H1 (cell line): ENCODE results near the gene LUC7L3. TPM values are rescaled to one million over a fixed set of nuclear protein-coding genes. Genes with fewer than 3 reads are reported as not detected.

Experiments
- CTCF ChIA-PET: fragments of 300-600 bp; sonication (Branson Sonifier 250); formaldehyde crosslinking; loops from one replicate; lab custom pipeline; 2021; ENCODE audit not compliant: partially characterized antibody; lab: Charles Lee
- POLR2A ChIA-PET: fragments of 300-600 bp; sonication (Branson Sonifier 250); formaldehyde crosslinking; loops from one replicate; lab custom pipeline; 2021; ENCODE audit warnings: inconsistent platforms; ENCODE audit not compliant: partially characterized antibody; lab: Charles Lee
- DNase-seq, 2 experiments: peaks; one replicate each; pipeline versions ENCODE4 v3.0.0 to v3.0.0-alpha.2; 2010 to 2022; ENCODE audit warnings: low spot score in 2 of 2, low read depth in 1 of 2, mixed read lengths in 1 of 2
- FAIRE-seq: peaks from 2 replicates; lab custom pipeline; 2011; peaks lifted over from hg19 to GRCh38; lab: Jason Lieb, UNC
- H2AFZ ChIP-seq: 2 replicates; pipeline ENCODE4 v1.8.1; 2012; ENCODE audit warnings: low read length, inconsistent platforms
- H2AK5ac ChIP-seq: 2 replicates; pipeline ENCODE4 v1.6.1; 2013; ENCODE audit warnings: low read depth, low read length
- H2BK120ac ChIP-seq: replicated peaks from 2 replicates; pipeline ENCODE3; 2013; ENCODE audit warnings: low read depth, low read length, inconsistent platforms
- H2BK12ac ChIP-seq: 2 replicates; pipeline ENCODE4 v1.6.1; 2013; ENCODE audit warnings: low read depth, low read length
- H2BK15ac ChIP-seq: 2 replicates; pipeline ENCODE4 v1.6.1; 2013; ENCODE audit warnings: low read length
- H2BK20ac ChIP-seq: 2 replicates; pipeline ENCODE4 v1.6.1; 2013; ENCODE audit warnings: low read length
- H2BK5ac ChIP-seq: 2 replicates; pipeline ENCODE4 v1.6.1; 2013; ENCODE audit warnings: low read depth, low read length
- H3K14ac ChIP-seq: 2 replicates; pipeline ENCODE4 v1.6.1; 2013; ENCODE audit warnings: inconsistent platforms; ENCODE audit not compliant: insufficient read length
- H3K18ac ChIP-seq: 2 replicates; pipeline ENCODE4 v1.6.1; 2013; ENCODE audit warnings: low read length; ENCODE audit errors: extremely low read depth
- H3K23ac ChIP-seq: 2 replicates; pipeline ENCODE4 v1.6.1; 2013; ENCODE audit warnings: inconsistent platforms; ENCODE audit not compliant: insufficient read length
- H3K23me2 ChIP-seq: 2 replicates; pipeline ENCODE4 v1.6.1; 2013; ENCODE audit warnings: low read depth, low read length
- H3K27ac ChIP-seq: 2 replicates; pipeline ENCODE4 v1.6.1; 2011; ENCODE audit warnings: low read depth, low read length, inconsistent platforms
- H3K27me3 ChIP-seq, 4 experiments: replicated peaks in 1 of 4; 1 replicate in 1 of 4; 2 replicates in 3 of 4; pipeline versions ENCODE4 v1.6.1 to v1.8.1; 2011 to 2013; ENCODE audit warnings: low read length in 3 of 4, mild to moderate bottlenecking in 3 of 4, inconsistent platforms in 2 of 4, mixed read lengths in 2 of 4, moderate library complexity in 1 of 4; ENCODE audit not compliant: control insufficient read depth in 3 of 4, insufficient read depth in 3 of 4; ENCODE audit errors: extremely low read depth in 1 of 4
- H3K36me3 ChIP-seq, 4 experiments: 2 replicates each; pipeline versions ENCODE4 v1.6.1 to v1.8.1; 2011 to 2013; ENCODE audit warnings: mild to moderate bottlenecking in 4 of 4, low read length in 3 of 4, moderate library complexity in 2 of 4, control low read depth in 1 of 4, inconsistent platforms in 1 of 4; ENCODE audit not compliant: insufficient read depth in 4 of 4, control insufficient read depth in 2 of 4
- H3K4ac ChIP-seq: replicated peaks from 2 replicates; pipeline ENCODE3; 2013; ENCODE audit warnings: low read length, low read depth, mixed read lengths, inconsistent platforms; ENCODE audit not compliant: insufficient read length
- H3K4me1 ChIP-seq, 4 experiments: replicated peaks in 1 of 4; 1 replicate in 1 of 4; 2 replicates in 3 of 4; pipeline versions ENCODE4 v1.6.1 to v1.8.1; 2011 to 2013; ENCODE audit warnings: low read length in 3 of 4, inconsistent platforms in 2 of 4, mixed read lengths in 1 of 4; ENCODE audit not compliant: insufficient read depth in 4 of 4, control insufficient read depth in 3 of 4
- H3K4me2 ChIP-seq, 2 experiments: 2 replicates each; pipeline versions ENCODE4 v1.6.1 to v1.8.1; 2011 to 2013; ENCODE audit warnings: low read depth in 2 of 2, low read length in 2 of 2, control low read depth in 1 of 2, inconsistent platforms in 1 of 2, mild to moderate bottlenecking in 1 of 2; ENCODE audit not compliant: insufficient read depth in 1 of 2
- H3K4me3 ChIP-seq, 4 experiments: fragments of 200-600, 300-600 bp in 1 of 4; sonication (generic), shearing (Covaris generic), sonication (Bioruptor Twin) in 1 of 4; 2 replicates each; pipeline versions ENCODE4 v1.5.1 to v1.8.1; 2011 to 2016; ENCODE audit warnings: low read length in 4 of 4, low read depth in 3 of 4, control low read depth in 2 of 4, inconsistent platforms in 2 of 4, mild to moderate bottlenecking in 2 of 4, mixed read lengths in 1 of 4, moderate library complexity in 1 of 4; ENCODE audit not compliant: insufficient read depth in 2 of 4; ENCODE audit errors: extremely low read depth in 1 of 4
- H3K56ac ChIP-seq: replicated peaks from 2 replicates; pipeline ENCODE3; 2013; ENCODE audit warnings: low read depth, mild to moderate bottlenecking, mixed read lengths, low read length, inconsistent platforms; ENCODE audit not compliant: insufficient read length
- H3K79me1 ChIP-seq: 2 replicates; pipeline ENCODE4 v1.6.1; 2013; ENCODE audit warnings: low read depth, low read length, control low read depth
- H3K79me2 ChIP-seq, 2 experiments: 2 replicates each; pipeline versions ENCODE4 v1.6.1 to v1.8.1; 2012 to 2013; ENCODE audit warnings: low read length in 2 of 2, mild to moderate bottlenecking in 2 of 2, inconsistent platforms in 1 of 2; ENCODE audit not compliant: insufficient read depth in 2 of 2, control insufficient read depth in 1 of 2
- H3K9ac ChIP-seq, 4 experiments: replicated peaks in 1 of 4; 1 replicate in 1 of 4; 2 replicates in 3 of 4; pipeline versions ENCODE4 v1.6.1 to v1.8.1; 2011 to 2013; ENCODE audit warnings: low read depth in 3 of 4, low read length in 3 of 4, control low read depth in 2 of 4, mild to moderate bottlenecking in 2 of 4, moderate library complexity in 2 of 4, inconsistent platforms in 1 of 4; ENCODE audit errors: extremely low read depth in 1 of 4
- H3K9me3 ChIP-seq, 2 experiments: 2 replicates each; pipeline versions ENCODE4 v1.6.1 to v1.8.1; 2012 to 2013; ENCODE audit warnings: mild to moderate bottlenecking in 2 of 2, moderate library complexity in 2 of 2, control low read depth in 1 of 2, inconsistent platforms in 1 of 2, low read depth in 1 of 2, low read length in 1 of 2, mixed read lengths in 1 of 2; ENCODE audit not compliant: insufficient read depth in 2 of 2
- H4K20me1 ChIP-seq, 2 experiments: replicated peaks in 1 of 2; 2 replicates each; pipeline versions ENCODE3 to v1.8.1; 2011 to 2013; ENCODE audit warnings: inconsistent platforms in 2 of 2, low read length in 2 of 2, mild to moderate bottlenecking in 1 of 2; ENCODE audit not compliant: insufficient read depth in 2 of 2, control insufficient read depth in 1 of 2
- H4K5ac ChIP-seq: 2 replicates; pipeline ENCODE4 v1.6.1; 2013; ENCODE audit warnings: low read length, low read depth, mixed read lengths, inconsistent platforms; ENCODE audit not compliant: insufficient read length
- H4K8ac ChIP-seq: 2 replicates; pipeline ENCODE4 v1.8.0; 2013; ENCODE audit warnings: mild to moderate bottlenecking, moderate library complexity, low read length, inconsistent platforms; ENCODE audit not compliant: insufficient read depth; ENCODE audit errors: extremely low read depth
- H4K91ac ChIP-seq: replicated peaks from 2 replicates; pipeline ENCODE3; 2013; ENCODE audit warnings: low read length, mixed read lengths, inconsistent platforms; ENCODE audit not compliant: insufficient read length
- KDM4A ChIP-seq: IDR thresholded peaks from one replicate; pipeline ENCODE4 v1.7.1; 2012; ENCODE audit warnings: low read depth, mild to moderate bottlenecking, moderate library complexity, low read length, inconsistent platforms; ENCODE audit not compliant: severe bottlenecking
- TBP ChIP-seq: IDR thresholded peaks from 2 replicates; pipeline ENCODE4 v1.6.1; 2011; ENCODE audit warnings: low read depth, low read length, improper control_type of control experiment
- ZNF274 ChIP-seq: IDR thresholded peaks from 2 replicates; pipeline ENCODE4 v1.7.0; 2012; ENCODE audit warnings: low read length, borderline replicate concordance; ENCODE audit errors: extremely low read depth
- WGBS, 2 experiments: shearing (Covaris generic) in 1 of 2; methylation state at CpG; one replicate each; pipeline versions ENCODE4 v1.1.6 to v1.1.7; 2013 to 2015; ENCODE audit warnings: low lambda C conversion rate in 2 of 2, mixed read lengths in 2 of 2, inconsistent platforms in 1 of 2, low coverage in 1 of 2, missing lambda C conversion rate in 1 of 2; ENCODE audit not compliant: insufficient replicate concordance in 2 of 2, insufficient coverage in 1 of 2, insufficient read length in 1 of 2; ENCODE audit errors: extremely low coverage in 1 of 2, missing lambda C conversion rate in 1 of 2; 5-methylcytosine and 5-hydroxymethylcytosine counted together
- polyA plus RNA-seq, 7 experiments: library from polyadenylated mRNA; depleted of rRNA in 3 of 7; stranded (reverse) in 5 of 7; unstranded in 2 of 7; fragments of >200 nt in 5 of 7; fragments of 200-250 nt in 2 of 7; gene quantifications; 1 replicate in 5 of 7; 2 replicates in 1 of 7; 4 replicates in 1 of 7; pipeline versions ENCODE4 v1.2.1 to v1.2.3, GENCODE V29; 2011 to 2013; ENCODE audit warnings: missing spikeins in 2 of 7, mixed read lengths in 2 of 7
- total RNA-seq: library from RNA; stranded (reverse); fragmentation: NEBNext Ultra II Directional; extraction: Animal tissue kit (Norgen Biotek cat#: 25700); gene quantifications from 2 replicates; pipeline ENCODE4 v1.2.1, GENCODE V29; 2021

LUC7L3 gene
- total and polyA plus RNA-seq, 2 of the 8 experiments (the other 6 are each of a cell fraction or from before 2014, with no cell fraction given) = 102 to 126 TPM

- H2BK15ac ChIP-seq = no peak overlapping the region
- H3K79me2 ChIP-seq = peaks cover 52 to 58% of the 10 kb centered on the region in 2 experiments
- 1% methylated on average over 23 of the region's 25 CpGs; no CpG with 5 or more reads in 1 of the 2 experiments for WGBS, 2 experiments
- H3K4me1 ChIP-seq = peaks cover 0 to 8% (median 2%) of the 10 kb centered on the region in 4 experiments; a peak in 3 of 7 replicates
- no peak overlapping the region for H2AFZ ChIP-seq
- H3K4me2 ChIP-seq = peak overlapping the region; percentile 75 to 92
- peak overlapping the region; percentile 100 for H4K8ac ChIP-seq
- H3K9me3 ChIP-seq = no peaks in the 10 kb centered on the region
- peak overlapping the region; percentile 60 to 95 (median 94) for H3K4me3 ChIP-seq
- H2BK12ac ChIP-seq = no peak overlapping the region
- peaks cover 15 to 27% of the 10 kb centered on the region in 2 experiments for H4K20me1 ChIP-seq
- H2AK5ac ChIP-seq = no peak overlapping the region
- DNase-seq = no peak
- no peak overlapping the region for H2BK20ac ChIP-seq
- H2BK120ac ChIP-seq = no peak overlapping the region
- H3K27me3 ChIP-seq = no peaks in the 10 kb centered on the region
- no peak overlapping the region for H3K56ac ChIP-seq
- peak overlapping the region; percentile 92 for H3K4ac ChIP-seq
- H3K36me3 ChIP-seq = 0 out of 8 replicates have a peak, but pooled peaks cover 0 to 5% (median 1%) of the 10 kb centered on the region in 4 experiments
- ChIA-PET CTCF (no interaction called here), POLR2A (interaction anchor here (0.6 to 3.5 kb wide), 14 partner anchors 8 to 446 kb away, joined by 3 to 34 read pairs (median 4); partner anchors contain the start of genes ANKRD40, NME2 and TOB1)
- no peak overlapping the region for H3K23ac ChIP-seq
- no peaks in the 10 kb centered on the region; the same call in 1 of the 2 replicates for H3K23me2 ChIP-seq
- H2BK5ac ChIP-seq = peak overlapping the region; percentile 98
- peak overlapping the region; percentile 99 for H3K27ac ChIP-seq
- peak overlapping the region; percentile 98 for H4K5ac ChIP-seq
- FAIRE-seq = no peak
- no peak overlapping the region for H3K18ac ChIP-seq
- H3K9ac ChIP-seq = peak overlapping the region; percentile 94 to 100 (median 98)
- peak overlapping the region; percentile 87 for H3K14ac ChIP-seq
- no peak for TF ChIP-seq TBP
- peak; percentile 16 for TF ChIP-seq KDM4A
- no peak for TF ChIP-seq ZNF274
- no peaks in the 10 kb centered on the region for H3K79me1 ChIP-seq
- H4K91ac ChIP-seq = peak overlapping the region; percentile 75
Measured at GRCh38 chr17:50719924-50720794, 756 bp downstream of the LUC7L3 start.
